OCI-LY3 (cell line): Measurements from ENCODE around the gene GRIK2.

Source experiments
- H2AFZ ChIP-seq: fragments of 200-600, 300-600 bp; shearing (Covaris generic); 2 replicates; pipeline ENCODE4 v1.6.0; 2014; ENCODE audit warnings: antibody characterized with exemption, low read depth, low read length
- H3K27ac ChIP-seq: fragments of 200-600, 300-600 bp; sonication (generic); 2 replicates; pipeline ENCODE4 v1.5.1; 2014; ENCODE audit warnings: mild to moderate bottlenecking, low read length, moderate library complexity, mixed read lengths
- H3K27me3 ChIP-seq: fragments of 200-600, 300-600 bp; sonication (generic); 2 replicates; pipeline ENCODE4 v1.6.1; 2014; ENCODE audit warnings: low read depth, low read length, mixed read lengths
- H3K36me3 ChIP-seq: fragments of 200-600, 300-600 bp; sonication (generic); replicated peaks from 2 replicates; pipeline ENCODE3; 2014; ENCODE audit warnings: low read depth, low read length, mixed read lengths
- H3K4me1 ChIP-seq: fragments of 300-600, 200-600 bp; sonication (generic); 2 replicates; pipeline ENCODE4 v1.6.1; 2014; ENCODE audit warnings: low read length, mixed read lengths
- H3K4me2 ChIP-seq: fragments of 200-600, 300-600 bp; sonication (generic); 2 replicates; pipeline ENCODE4 v1.6.1; 2014; ENCODE audit warnings: low read length, mixed read lengths
- H3K4me3 ChIP-seq: fragments of 300-600, 200-600 bp; sonication (generic); 2 replicates; pipeline ENCODE4 v1.5.1; 2014; ENCODE audit warnings: antibody characterized with exemption, mild to moderate bottlenecking, low read length, moderate library complexity
- H3K79me2 ChIP-seq: fragments of 300-600, 200-600 bp; shearing (Covaris generic); 2 replicates; pipeline ENCODE4 v1.6.1; 2014; ENCODE audit warnings: mild to moderate bottlenecking, low read length, mixed read lengths
- H3K9ac ChIP-seq: fragments of 300-600, 200-600 bp; shearing (Covaris generic); 2 replicates; pipeline ENCODE4 v1.6.0; 2014; ENCODE audit warnings: mild to moderate bottlenecking, low read length, moderate library complexity
- H3K9me3 ChIP-seq: fragments of 200-600, 300-600 bp; shearing (Covaris generic); 2 replicates; pipeline ENCODE4 v1.6.1; 2014; ENCODE audit warnings: low read length, mixed read lengths; ENCODE audit not compliant: insufficient read depth
- H4K20me1 ChIP-seq: fragments of 200-600, 300-600 bp; sonication (generic); 2 replicates; pipeline ENCODE4 v1.6.1; 2016; ENCODE audit warnings: low read length, mixed read lengths; ENCODE audit not compliant: insufficient read depth
- EZH2phosphoT487 ChIP-seq: fragments of 200-600 bp; shearing (Covaris generic); IDR thresholded peaks from 2 replicates; pipeline ENCODE4 v1.6.1; 2018; ENCODE audit warnings: antibody characterized with exemption, mixed run types, low read depth
- TF ChIP-seq, protein P1 (sequence below): fragments of 200-600, 300-600 bp; sonication (generic); IDR thresholded peaks from 2 replicates; pipeline ENCODE4 v1.5.1; 2014; ENCODE audit warnings: antibody characterized with exemption, low read length, low read depth

The GRIK2 gene

DNA sequence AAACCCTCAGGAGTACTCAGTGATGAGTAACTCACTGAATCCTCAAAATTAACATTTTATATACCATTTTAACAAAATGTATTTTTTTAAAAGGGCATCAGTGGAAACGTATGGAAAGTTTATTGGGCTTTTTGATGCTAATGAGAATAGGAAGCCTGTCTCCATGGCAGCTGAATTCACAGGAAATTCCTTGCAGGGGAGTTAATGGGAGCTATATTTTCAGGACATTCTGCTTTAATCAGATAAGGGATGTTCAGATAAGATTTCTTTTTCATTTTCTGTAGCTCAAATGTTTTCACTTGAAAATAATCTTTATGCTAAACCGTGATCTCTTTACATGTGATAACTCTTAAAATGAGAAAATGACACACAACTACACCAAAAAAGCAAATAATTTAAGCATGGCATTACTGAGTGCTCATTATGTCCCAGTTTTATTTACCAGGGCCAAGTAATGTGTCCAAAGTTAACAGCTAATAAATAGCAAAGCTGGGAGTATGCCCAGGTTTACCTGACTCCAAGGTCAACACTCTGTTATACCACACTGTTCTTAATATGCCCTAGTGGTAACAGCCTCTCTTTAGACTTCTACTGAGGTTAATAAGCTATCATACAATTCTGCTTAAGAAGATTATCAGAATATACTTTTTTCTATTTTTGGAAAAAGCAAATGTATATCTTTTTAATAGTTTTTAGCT, 348.1 kb downstream of the GRIK2 start:
- Histone ChIP-seq H4K20me1 (no peaks in the 10 kb centered on the region), H3K9ac (no peak overlapping the region), H3K79me2 (no peaks in the 10 kb centered on the region), H3K4me1 (no peaks in the 10 kb centered on the region), H3K4me3 (no peak overlapping the region), H3K4me2 (no peak overlapping the region), H2AFZ (no peak overlapping the region), H3K27ac (no peak overlapping the region), H3K27me3 (no peaks in the 10 kb centered on the region), H3K9me3 (no peaks in the 10 kb centered on the region), H3K36me3 (no peaks in the 10 kb centered on the region)
- TF ChIP-seq, protein P1, sequence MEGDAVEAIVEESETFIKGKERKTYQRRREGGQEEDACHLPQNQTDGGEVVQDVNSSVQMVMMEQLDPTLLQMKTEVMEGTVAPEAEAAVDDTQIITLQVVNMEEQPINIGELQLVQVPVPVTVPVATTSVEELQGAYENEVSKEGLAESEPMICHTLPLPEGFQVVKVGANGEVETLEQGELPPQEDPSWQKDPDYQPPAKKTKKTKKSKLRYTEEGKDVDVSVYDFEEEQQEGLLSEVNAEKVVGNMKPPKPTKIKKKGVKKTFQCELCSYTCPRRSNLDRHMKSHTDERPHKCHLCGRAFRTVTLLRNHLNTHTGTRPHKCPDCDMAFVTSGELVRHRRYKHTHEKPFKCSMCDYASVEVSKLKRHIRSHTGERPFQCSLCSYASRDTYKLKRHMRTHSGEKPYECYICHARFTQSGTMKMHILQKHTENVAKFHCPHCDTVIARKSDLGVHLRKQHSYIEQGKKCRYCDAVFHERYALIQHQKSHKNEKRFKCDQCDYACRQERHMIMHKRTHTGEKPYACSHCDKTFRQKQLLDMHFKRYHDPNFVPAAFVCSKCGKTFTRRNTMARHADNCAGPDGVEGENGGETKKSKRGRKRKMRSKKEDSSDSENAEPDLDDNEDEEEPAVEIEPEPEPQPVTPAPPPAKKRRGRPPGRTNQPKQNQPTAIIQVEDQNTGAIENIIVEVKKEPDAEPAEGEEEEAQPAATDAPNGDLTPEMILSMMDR, result no peak
- TF ChIP-seq EZH2phosphoT487, result no peak

DNA sequence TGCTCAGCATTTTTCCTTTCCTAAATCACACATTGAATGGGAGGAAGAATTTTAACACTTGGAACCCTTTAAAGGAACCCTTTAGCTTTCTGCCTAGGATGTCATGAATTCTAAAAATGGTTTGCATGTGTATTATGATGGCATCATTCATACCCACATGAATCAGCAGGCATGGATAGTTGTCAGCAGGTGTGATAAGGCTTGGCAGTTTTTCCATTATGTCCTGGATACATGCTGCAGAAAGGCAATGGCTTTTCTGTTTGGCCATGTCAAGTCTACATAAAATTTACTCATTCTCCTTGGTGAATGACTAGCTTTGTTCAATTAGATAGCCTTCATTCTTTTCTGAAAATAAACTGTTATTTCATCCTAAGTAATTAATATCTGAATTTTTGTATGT, 353.7 kb downstream of the GRIK2 start:
- Histone ChIP-seq H2AFZ (no peak overlapping the region), H3K9me3 (no peaks in the 10 kb centered on the region), H3K4me1 (no peaks in the 10 kb centered on the region), H4K20me1 (no peaks in the 10 kb centered on the region), H3K9ac (no peak overlapping the region), H3K36me3 (no peaks in the 10 kb centered on the region), H3K27ac (no peak overlapping the region), H3K4me3 (no peak overlapping the region), H3K79me2 (no peaks in the 10 kb centered on the region), H3K27me3 (no peaks in the 10 kb centered on the region), H3K4me2 (no peak overlapping the region)
- TF ChIP-seq, protein P1, result no peak
- no peak for TF ChIP-seq EZH2phosphoT487

DNA sequence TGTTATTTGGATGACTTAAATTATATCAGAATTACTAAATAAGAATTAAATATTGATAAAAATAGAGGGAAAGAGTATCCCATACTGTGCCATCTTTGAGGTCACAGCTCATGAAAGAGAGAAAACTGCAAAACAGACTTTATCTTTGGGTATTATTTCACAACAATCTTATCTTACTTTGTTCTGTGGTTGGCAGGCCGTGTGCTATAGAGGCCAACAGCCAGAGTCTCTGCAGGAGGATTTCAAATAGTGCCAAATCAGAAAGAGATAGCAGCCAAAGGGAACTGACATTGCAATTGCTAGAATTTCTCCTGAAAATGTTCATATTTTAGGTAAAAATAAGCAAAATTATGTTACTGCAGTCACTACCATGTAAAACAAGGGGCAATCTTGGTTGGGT, 354.2 kb downstream of the GRIK2 start:
- no peak for TF ChIP-seq EZH2phosphoT487
- TF ChIP-seq, protein P1, result no peak
- Histone ChIP-seq H3K4me2 (no peak overlapping the region), H4K20me1 (no peaks in the 10 kb centered on the region), H3K27me3 (no peaks in the 10 kb centered on the region), H3K9ac (no peak overlapping the region), H3K4me3 (no peak overlapping the region), H3K36me3 (no peaks in the 10 kb centered on the region), H3K4me1 (no peaks in the 10 kb centered on the region), H3K79me2 (no peaks in the 10 kb centered on the region), H2AFZ (no peak overlapping the region), H3K9me3 (no peaks in the 10 kb centered on the region), H3K27ac (no peak overlapping the region)

DNA sequence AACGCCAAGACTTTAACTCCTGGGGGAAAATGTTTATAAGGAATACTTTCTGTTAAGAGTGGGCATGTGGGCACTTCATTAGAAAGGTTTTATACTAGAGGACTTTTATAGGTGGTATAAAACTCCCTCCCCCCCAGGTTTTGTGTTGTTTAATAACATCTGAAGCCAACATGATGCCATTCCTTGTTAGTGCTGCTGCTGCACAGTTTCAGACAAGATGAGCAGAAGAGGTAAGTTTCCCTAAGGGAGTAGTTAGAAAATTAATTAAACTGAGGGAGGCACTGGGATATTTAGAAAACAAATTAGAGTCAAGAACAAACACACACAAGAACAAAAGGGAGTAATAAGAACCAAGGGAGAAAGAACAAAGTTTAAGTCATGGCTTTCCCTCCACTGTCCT, 362.4 kb downstream of the GRIK2 start:
- no peaks in the 10 kb centered on the region for H4K20me1 ChIP-seq
- H3K27me3 ChIP-seq, result no peaks in the 10 kb centered on the region
- no peak overlapping the region for H3K27ac ChIP-seq
- H3K79me2 ChIP-seq, result no peaks in the 10 kb centered on the region
- no peak overlapping the region for H2AFZ ChIP-seq
- no peaks in the 10 kb centered on the region for H3K4me1 ChIP-seq
- H3K4me3 ChIP-seq, result no peak overlapping the region
- no peak overlapping the region for H3K4me2 ChIP-seq
- TF ChIP-seq, protein P1, result no peak
- TF ChIP-seq EZH2phosphoT487, result no peak
- no peaks in the 10 kb centered on the region for H3K9me3 ChIP-seq
- no peak overlapping the region for H3K9ac ChIP-seq
- H3K36me3 ChIP-seq, result no peaks in the 10 kb centered on the region
